Measurements from ENCODE around the gene S1PR4. TPM values are rescaled to one million over a fixed set of nuclear protein-coding genes. Genes with fewer than 3 reads are reported as not detected.

S1PR4 gene
- total and polyA plus RNA-seq, 9 of the 15 experiments (the other 6 are each of a cell fraction or from before 2014, with no cell fraction given) = 0.27 TPM; not detected in 8

GRCh38 chr19:3210347-3211017, 31.9 kb downstream of the S1PR4 start (continued):
- TF ChIP-seq, protein P1, sequence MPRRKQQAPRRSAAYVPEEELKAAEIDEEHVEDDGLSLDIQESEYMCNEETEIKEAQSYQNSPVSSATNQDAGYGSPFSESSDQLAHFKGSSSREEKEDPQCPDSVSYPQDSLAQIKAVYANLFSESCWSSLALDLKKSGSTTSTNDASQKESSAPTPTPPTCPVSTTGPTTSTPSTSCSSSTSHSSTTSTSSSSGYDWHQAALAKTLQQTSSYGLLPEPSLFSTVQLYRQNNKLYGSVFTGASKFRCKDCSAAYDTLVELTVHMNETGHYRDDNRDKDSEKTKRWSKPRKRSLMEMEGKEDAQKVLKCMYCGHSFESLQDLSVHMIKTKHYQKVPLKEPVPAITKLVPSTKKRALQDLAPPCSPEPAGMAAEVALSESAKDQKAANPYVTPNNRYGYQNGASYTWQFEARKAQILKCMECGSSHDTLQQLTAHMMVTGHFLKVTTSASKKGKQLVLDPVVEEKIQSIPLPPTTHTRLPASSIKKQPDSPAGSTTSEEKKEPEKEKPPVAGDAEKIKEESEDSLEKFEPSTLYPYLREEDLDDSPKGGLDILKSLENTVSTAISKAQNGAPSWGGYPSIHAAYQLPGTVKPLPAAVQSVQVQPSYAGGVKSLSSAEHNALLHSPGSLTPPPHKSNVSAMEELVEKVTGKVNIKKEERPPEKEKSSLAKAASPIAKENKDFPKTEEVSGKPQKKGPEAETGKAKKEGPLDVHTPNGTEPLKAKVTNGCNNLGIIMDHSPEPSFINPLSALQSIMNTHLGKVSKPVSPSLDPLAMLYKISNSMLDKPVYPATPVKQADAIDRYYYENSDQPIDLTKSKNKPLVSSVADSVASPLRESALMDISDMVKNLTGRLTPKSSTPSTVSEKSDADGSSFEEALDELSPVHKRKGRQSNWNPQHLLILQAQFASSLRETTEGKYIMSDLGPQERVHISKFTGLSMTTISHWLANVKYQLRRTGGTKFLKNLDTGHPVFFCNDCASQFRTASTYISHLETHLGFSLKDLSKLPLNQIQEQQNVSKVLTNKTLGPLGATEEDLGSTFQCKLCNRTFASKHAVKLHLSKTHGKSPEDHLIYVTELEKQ (CRISPR knock-in tag; IDR thresholded peaks at IDR 0.05) = no peak
- TF ChIP-seq NBN (IDR thresholded peaks at IDR 0.05; ENCODE audit: low read depth) = 0 out of 2 replicates have a peak, but pooled peaks have one; percentile 39
- TF ChIP-seq HDGF (IDR thresholded peaks at IDR 0.05) = peak; percentile 90; the same call in 1 of the 2 replicates
- peak; percentile 80; the same call in 1 of the 2 replicates for TF ChIP-seq POLR2A (conservative IDR thresholded peaks at IDR 0.05)
- peak; percentile 29 to 60 for TF ChIP-seq RAD21 (CRISPR knock-in tag; conservative IDR thresholded peaks at IDR 0.05 in 1 of 2, IDR thresholded peaks at IDR 0.05 in 1 of 2)
- 0 out of 2 replicates have a peak, but pooled peaks have one; percentile 23 for TF ChIP-seq RBFOX2 (IDR thresholded peaks at IDR 0.05; ENCODE audit: low read depth, low read length)
- TF ChIP-seq ZBTB7A (IDR thresholded peaks at IDR 0.05; ENCODE audit: borderline replicate concordance, control insufficient read depth, low read depth, low read length) = peak; percentile 29; the same call in 1 of the 2 replicates
- TF ChIP-seq YBX1 (IDR thresholded peaks at IDR 0.05) = no peak
- TF ChIP-seq ZNF717 (CRISPR knock-in tag; IDR thresholded peaks at IDR 0.05) = no peak
- peak; percentile 24; the same call in 1 of the 2 replicates for TF ChIP-seq CC2D1A (IDR thresholded peaks at IDR 0.05)
- TF ChIP-seq LEF1 (IDR thresholded peaks at IDR 0.05) = no peak
- peak; percentile 80 to 94 for TF ChIP-seq KDM1A (IDR thresholded peaks at IDR 0.05)
- no peak for TF ChIP-seq NFIX (CRISPR knock-in tag; IDR thresholded peaks at IDR 0.05; ENCODE audit: low read depth)
- TF ChIP-seq TFAP4 (CRISPR knock-in tag; IDR thresholded peaks at IDR 0.05; ENCODE audit: borderline replicate concordance) = peak; percentile 27; the same call in 1 of the 2 replicates
- TF ChIP-seq HDAC1 (IDR thresholded peaks at IDR 0.05) = peak in 1 of 2 experiments; percentile 58; a peak in 2 of 4 replicates
- 0 out of 2 replicates have a peak, but pooled peaks have one; percentile 14 for TF ChIP-seq THRB (CRISPR knock-in tag; conservative IDR thresholded peaks at IDR 0.05)
- no peak for TF ChIP-seq PTRF (tag; IDR thresholded peaks at IDR 0.05)
- peak; percentile 66 for TF ChIP-seq SMC3 (conservative IDR thresholded peaks at IDR 0.05; ENCODE audit: insufficient read depth, low read depth, low read length)
- no peak for TF ChIP-seq ATF1 (CRISPR knock-in tag; IDR thresholded peaks at IDR 0.05)
- no peak for TF ChIP-seq ATF1 (tag; IDR thresholded peaks at IDR 0.05)
- TF ChIP-seq ZNF699 (CRISPR knock-in tag; IDR thresholded peaks at IDR 0.05; ENCODE audit: insufficient replicate concordance) = no peak
- TF ChIP-seq FOS (IDR thresholded peaks at IDR 0.05; ENCODE audit: extremely low read depth, insufficient read length) = no peak
- no peak for TF ChIP-seq IRF2 (CRISPR knock-in tag; IDR thresholded peaks at IDR 0.05)
- TF ChIP-seq NFE2 (IDR thresholded peaks at IDR 0.05; ENCODE audit: low read depth) = peak; percentile 5; the same call in 1 of the 2 replicates
- peak; percentile 61 for TF ChIP-seq PHF20 (IDR thresholded peaks at IDR 0.05; ENCODE audit: partially characterized antibody)

All from K562 (cell line).